Stimulated activated CD4-positive, alpha-beta T cell treated with anti-CD3 and anti-CD28 coated beads, Interleukin-15, amount 100 ng/mL, for 24 hours (primary cell): ENCODE measurements around the gene COA8.

Source experiments
- DNase-seq: peaks from one replicate; pipeline ENCODE4 v3.0.0-alpha.2; 2020

COA8 gene

GRCh38 chr14:103537175-103537990, 25.4 kb upstream of the COA8 start:
- no peak for DNase-seq

GRCh38 chr14:103538291-103539055, 24.3 kb upstream of the COA8 start:
- no peak for DNase-seq

GRCh38 chr14:103539056-103539825, 23.5 kb upstream of the COA8 start:
- DNase-seq: no peak

- no peak for DNase-seq
These were observed 21.7 kb upstream of the COA8 start for GRCh38 chr14:103540821-103541708.

GRCh38 chr14:103541709-103542604, 20.8 kb upstream of the COA8 start:
- no peak for DNase-seq

GRCh38 chr14:103542605-103543088, 20.1 kb upstream of the COA8 start:
- no peak for DNase-seq

- no peak for DNase-seq
These were observed 19.6 kb upstream of the COA8 start for GRCh38 chr14:103543140-103543539.

GRCh38 chr14:103543721-103544387, 18.9 kb upstream of the COA8 start:
- DNase-seq: no peak

- no peak for DNase-seq
These were observed 18.2 kb upstream of the COA8 start for GRCh38 chr14:103544388-103545218.

GRCh38 chr14:103545219-103545914, 17.4 kb upstream of the COA8 start:
- no peak for DNase-seq

- no peak for DNase-seq
These were observed 16.7 kb upstream of the COA8 start for GRCh38 chr14:103545915-103546651.

- DNase-seq: peak; percentile 83
These were observed 15.9 kb upstream of the COA8 start for GRCh38 chr14:103546652-103547454.

GRCh38 chr14:103547455-103547940, 15.3 kb upstream of the COA8 start:
- no peak for DNase-seq

GRCh38 chr14:103547941-103548462, 14.8 kb upstream of the COA8 start:
- no peak for DNase-seq

GRCh38 chr14:103548463-103549351, 14.1 kb upstream of the COA8 start:
- DNase-seq: no peak
